Measurements from ENCODE around the gene PTBP2. TPM values are rescaled to one million over a fixed set of nuclear protein-coding genes. Genes with fewer than 3 reads are reported as not detected.

PTBP2 gene
- total RNA-seq, 1 experiment from 2014 or later = 31.1 TPM

- no peak for DNase-seq (ENCODE audit: low read depth)
Observed at GRCh38 chr1:96820671-96821070, 99.1 kb downstream of the PTBP2 start.

GRCh38 chr1:96825231-96825630, 103.6 kb downstream of the PTBP2 start:
- no peak for DNase-seq (ENCODE audit: low read depth)

GRCh38 chr1:96825950-96826576, 104.5 kb downstream of the PTBP2 start:
- no peak for DNase-seq (ENCODE audit: low read depth)

- DNase-seq (ENCODE audit: low read depth) = no peak
Observed at GRCh38 chr1:96833376-96833775, 111.8 kb downstream of the PTBP2 start.

- no peak for DNase-seq (ENCODE audit: low read depth)
Observed at GRCh38 chr1:96834986-96835385, 113.4 kb downstream of the PTBP2 start.

DNA sequence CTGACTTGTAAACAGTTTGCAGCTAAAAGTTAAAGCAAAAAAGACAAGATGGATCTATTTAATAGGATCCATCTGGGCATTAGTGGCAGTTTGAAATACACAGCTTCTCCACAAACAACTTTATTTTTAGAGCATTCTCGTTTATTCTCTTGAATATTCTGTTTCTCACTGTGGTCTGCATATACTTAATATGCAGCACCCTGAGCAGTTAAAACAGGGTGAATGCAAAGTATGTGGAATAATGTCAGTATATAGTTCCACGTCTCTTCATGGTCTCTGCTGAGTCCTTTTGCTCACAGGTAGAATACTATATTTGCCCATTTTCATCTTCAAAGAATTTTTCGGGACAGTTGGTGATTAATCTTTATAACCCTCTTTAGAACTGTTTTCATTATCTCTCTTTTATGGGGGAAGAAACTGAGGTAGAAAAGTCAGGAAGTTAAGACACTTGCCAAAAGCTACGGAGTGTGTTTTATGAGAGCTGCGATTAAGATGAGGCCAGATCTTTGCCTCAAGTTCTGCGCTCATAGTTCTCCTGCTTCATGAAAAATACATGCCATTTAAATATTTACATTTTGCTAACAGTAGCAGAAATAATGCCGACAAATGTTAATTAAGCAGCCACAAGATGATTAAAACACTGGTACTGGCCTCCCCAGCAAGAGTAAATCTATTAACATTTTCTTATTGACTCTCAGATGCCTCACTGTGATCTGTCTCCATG, 115.6 kb downstream of the PTBP2 start:
- no peak for DNase-seq (ENCODE audit: low read depth)

DNA sequence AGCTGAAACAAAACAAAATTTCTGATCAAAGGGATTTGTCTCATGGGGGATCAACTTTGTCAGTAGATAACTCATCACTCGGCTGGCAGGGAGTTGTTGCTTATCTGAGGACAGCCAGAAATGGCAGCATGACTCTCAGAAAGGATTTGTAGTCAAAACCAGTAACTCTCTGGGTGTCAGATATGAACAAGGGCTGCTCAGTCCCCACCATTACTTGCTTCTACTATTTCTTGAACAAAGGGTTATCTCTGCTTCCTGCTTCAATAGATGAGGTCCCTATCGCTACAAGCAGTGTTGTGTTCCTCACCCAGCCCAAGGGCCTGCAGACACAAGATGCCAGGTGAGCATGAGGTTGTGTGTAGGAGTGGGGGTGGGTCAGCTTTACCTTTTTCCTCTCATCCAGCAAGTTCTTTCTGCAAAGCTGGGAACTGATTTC, 116.2 kb downstream of the PTBP2 start:
- DNase-seq (ENCODE audit: low read depth) = no peak

DNA sequence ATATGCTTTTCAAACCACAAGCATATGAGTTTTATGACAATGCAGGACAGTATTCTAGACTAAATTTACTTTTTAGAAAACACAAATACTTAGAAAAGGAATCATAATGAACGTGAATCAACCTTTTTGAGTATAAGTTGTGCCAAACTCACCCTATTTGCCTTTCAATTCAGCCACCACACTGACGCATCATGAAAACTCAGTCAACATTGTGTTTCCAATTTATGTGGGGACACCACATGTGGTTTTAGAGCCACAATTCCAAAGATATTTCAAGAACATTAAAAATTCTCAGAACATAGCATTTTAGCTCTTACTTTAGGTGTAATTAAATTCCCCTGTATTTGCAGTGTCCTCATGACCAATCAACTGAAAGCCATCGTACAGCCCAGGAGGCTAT, 118.8 kb downstream of the PTBP2 start:
- DNase-seq (ENCODE audit: low read depth) = no peak

DNA sequence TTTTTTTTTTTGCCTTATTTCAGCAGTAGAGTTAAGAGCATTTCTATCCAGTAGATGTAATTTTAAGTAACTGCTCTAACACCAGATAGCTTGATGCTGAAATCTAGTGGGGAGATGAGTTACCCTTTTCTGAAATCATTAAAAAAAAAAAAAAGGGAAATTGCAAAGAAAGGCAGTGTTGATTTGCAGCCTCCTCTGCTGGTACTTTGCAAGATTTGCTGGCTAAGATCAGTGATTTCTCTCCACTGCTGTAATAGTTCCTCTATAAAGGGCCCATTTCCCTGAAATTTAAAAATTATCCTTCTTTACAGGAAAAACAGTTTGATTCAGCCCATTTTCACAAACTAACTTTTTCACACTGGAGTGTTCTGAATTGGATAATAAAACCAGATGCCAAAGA, 120.6 kb downstream of the PTBP2 start:
- no peak for DNase-seq (ENCODE audit: low read depth)

- DNase-seq (ENCODE audit: low read depth) = peak; percentile 7
Observed at GRCh38 chr1:96843196-96843595, 121.6 kb downstream of the PTBP2 start.

DNA sequence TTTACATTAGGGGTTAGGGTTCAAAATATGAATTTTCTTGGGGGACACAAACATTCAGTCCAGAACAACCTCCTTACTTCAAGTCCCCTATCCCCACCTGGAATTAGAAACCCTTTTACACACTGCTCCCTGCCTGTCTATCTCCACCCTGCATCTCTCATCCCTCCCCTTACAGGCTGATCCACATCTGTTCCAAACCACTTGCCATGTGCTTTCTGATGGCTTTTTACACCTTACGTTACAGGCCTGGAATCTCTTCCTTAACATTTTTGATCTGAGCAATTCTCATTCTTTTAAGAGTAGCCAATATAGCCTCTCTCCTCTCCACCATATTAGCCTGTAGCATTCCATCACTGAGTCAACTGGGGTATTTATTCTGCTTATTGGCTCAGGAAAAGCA, 122.0 kb downstream of the PTBP2 start:
- no peak for DNase-seq (ENCODE audit: low read depth)

DNA sequence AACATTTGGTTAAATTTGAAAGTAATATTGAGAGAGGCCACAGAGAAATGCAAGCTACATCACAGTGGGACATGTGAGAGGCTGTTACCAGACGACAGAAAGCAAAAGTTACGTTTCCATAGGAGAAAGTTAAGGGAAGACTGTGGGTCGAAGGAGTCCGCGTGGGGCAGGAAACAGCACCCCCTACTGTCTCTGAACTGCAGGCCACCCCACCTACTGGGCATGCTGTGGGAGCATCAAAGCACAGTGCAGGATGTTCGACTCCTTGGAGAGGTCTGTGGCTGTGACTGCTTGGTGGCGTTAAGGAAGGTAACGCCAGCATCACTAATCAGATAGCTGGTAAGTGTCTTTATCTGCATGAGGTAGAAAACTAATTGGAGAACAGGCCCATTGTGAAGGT, 123.9 kb downstream of the PTBP2 start:
- peak; percentile 46 for DNase-seq (ENCODE audit: low read depth)

- no peak for DNase-seq (ENCODE audit: low read depth)
Observed at GRCh38 chr1:96861836-96862235, 140.3 kb downstream of the PTBP2 start.

DNA sequence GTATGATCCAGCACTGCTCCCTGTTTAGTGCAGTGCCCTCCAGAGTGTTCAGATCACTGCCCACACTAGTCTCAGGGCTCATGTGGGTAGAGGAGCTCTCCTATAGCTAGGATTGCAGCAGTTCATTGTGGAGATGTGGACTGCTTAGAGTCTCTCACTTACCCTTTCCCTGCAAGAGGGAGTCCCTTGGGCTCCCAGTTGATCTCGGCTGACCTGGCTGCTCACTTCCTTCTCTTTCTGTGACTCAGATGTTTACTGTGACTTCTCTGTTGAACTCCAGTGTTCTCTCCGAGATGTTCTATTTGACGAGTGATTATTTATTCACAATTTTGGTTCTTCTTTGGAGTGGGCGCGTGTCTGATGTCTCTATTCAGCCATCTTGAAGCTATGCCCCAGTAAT, 141.9 kb downstream of the PTBP2 start:
- DNase-seq (ENCODE audit: low read depth) = no peak

All from RPMI7951 (cell line).